Stimulated activated CD8-positive, alpha-beta memory T cell treated with anti-CD3 and anti-CD28 coated beads, Interleukin-15, amount 100 ng/mL, for 24 hours (primary cell): Measurements from ENCODE around the gene MAPKAPK3.

Experiments used
- DNase-seq: peaks from one replicate; pipeline ENCODE4 v3.0.0-alpha.2; 2020; ENCODE audit warnings: low read depth

Gene MAPKAPK3

DNA sequence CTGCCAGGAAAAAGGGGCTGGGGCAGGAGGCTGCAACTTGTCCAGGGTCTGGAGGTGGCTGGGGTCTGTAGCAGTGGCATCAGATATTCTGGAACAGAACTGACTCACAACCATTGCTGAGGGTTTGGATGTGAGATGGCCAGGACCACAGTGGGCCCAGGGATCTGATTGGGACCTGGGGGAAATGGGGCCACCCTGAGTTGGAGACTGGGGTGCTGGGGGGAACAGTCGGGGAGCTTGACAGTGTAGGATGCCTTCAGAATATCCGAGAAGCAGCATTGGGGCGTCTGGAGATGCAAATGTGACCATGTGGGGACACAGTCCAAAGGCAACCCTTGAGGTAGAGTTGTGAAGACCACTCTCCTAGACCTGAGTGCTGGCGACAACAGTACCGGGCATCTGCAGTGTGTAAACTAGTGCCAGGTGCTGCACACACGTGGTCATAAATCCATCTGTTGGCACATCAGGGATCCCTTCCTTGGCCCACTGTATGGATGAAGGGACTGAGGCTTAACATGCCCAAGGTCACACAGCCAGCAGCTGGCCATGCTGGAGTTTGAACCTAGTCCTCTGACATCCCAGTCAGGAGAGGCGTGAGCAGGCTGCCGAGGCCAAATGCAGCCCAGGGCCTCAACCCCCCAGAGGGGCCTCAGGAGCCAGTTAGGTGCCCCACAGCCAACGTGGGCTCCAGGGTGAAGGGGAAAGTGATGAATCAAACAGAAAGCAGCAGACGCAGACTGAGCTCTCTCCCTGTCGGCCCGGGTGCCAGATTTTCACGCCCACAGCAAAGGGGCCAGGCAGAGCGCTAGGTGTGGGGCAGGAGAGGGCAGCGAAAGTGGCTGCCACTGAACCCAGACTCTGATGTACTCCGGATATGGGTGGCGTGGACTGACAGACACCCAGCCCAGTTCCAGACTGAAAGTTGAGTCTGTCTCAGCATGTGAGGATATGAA, 28.9 kb upstream of the MAPKAPK3 start:
- DNase-seq, result no peak

DNA sequence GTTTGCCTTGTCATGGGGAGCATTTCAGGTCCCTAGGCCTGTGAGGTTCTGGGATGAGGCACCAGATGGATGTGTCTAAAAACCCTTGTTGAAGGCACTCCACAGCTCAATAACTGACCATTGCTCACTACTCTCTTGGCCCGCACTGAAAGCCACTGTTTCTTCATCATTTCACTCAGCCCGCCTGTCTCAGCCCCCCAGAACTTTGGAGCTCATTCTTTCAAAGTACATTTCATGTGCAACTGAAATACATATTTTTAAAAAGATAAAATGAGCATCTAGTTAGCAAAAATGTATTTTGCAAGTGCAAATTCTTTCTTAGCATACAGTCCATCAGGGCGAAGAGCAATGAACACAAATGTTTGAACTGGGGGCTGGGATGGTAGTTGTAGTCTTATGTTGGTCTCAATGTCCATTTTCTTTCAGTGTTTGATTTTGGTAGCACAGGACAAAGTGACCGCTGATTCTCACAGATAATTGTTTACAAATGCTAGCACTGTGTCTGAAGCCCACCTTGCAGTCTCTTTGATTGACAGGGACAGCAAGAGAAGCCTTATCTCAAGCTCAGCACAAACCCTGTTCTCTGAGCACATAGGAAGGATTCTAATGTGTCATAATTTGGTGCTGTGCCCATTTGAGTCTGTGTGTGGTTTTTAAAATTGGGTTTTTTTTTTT, 28.1 kb upstream of the MAPKAPK3 start:
- DNase-seq, result no peak

DNA sequence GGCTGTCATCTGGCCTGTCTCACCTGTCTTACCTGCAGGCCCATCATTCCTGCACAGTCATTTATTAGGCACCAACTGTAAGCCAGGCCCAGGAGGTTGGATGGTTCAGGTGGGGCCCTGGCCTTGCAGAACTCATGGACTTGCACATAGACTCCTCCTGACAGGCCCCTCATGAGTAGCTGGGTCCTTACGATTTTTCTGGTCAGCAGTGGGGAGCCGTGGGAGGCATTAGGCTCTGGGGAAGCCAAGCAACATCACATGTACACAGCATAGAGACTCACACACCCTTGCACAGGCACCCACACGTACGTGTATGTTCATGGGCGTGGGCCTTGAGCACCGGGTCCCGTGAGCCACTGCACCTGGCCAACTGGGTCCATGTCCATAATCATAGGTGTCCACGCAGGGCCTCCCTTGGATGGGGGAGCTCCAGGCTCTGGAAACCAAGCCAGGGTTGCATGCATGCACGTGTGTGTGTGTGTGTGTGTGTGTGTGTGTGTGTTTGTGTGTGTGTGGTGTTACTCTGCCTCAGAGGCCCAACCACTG, 25.7 kb upstream of the MAPKAPK3 start:
- no peak for DNase-seq

DNA sequence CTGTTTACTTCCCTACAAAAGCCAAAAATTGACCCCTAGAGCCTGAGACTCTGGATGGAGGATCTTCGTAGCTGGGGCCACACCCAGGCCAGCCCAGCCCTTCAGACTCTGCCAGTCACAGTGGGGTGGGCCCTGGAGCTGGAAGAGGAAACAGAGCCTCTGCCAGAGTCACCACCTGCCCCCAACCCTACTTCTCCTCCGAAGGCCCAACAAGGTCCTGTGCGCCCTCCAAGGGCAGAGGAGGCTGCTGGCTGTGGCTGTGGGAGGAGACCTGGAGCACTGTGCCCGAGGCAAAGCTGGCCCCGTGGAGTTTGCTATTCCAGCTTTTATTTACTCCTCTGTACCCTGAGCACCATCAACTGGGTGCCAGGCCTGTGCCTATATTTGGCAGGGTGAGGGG, 24.4 kb upstream of the MAPKAPK3 start:
- DNase-seq, result no peak

DNA sequence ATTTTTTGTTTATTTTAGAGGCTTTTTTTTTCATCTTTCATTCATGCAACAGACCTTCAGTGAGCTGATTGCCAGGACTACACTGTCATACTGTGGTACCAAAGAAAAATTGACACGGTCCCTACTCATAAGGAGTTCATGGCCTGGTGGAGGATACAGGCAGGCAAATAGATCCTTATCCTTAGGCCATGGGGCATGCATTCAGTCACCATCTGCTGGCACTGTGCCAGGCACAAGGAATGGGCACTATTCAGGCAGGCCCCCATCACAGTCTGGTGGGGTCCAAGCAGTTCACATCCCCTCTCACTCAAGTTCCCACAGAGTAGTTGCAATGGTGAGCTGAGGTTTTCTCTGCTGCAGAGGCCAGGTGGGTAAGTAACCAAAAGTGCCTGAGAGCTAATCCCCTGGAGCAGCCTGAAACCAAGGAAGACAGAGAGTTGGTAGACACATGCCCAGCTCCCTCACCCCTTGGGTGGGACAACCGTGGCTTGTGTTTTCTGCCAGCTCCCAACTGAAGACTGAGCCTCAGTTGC, 22.6 kb upstream of the MAPKAPK3 start:
- no peak for DNase-seq

DNA sequence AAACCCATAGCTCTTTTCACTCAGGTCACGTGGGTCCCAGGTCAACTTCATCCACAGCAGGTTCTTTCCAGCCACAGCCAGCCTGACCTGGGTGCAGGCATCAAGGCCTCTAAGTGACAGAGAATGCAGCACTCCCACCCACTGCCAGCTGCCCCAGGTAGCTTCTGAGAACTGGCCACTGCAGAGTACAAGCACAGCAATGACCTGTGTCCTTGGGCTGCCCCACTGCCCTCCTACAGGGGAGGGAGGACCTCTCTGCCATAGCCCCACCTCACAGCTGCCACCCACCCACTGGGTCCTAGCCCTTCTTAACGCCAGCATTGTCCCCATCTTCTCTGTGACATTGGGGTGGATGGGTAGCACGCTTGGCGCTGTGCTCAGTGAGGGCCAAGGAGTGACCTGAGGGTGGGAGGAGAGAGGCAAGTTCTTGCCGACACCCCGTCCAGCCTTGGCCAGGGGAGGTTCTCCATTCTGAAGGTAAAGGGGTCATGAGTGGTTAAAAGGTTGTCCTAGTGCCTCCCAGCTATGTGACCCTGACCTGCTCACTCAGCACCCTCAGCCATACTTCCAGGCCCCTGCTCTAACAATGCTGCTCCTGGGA, 17.7 kb upstream of the MAPKAPK3 start:
- DNase-seq, result no peak

DNA sequence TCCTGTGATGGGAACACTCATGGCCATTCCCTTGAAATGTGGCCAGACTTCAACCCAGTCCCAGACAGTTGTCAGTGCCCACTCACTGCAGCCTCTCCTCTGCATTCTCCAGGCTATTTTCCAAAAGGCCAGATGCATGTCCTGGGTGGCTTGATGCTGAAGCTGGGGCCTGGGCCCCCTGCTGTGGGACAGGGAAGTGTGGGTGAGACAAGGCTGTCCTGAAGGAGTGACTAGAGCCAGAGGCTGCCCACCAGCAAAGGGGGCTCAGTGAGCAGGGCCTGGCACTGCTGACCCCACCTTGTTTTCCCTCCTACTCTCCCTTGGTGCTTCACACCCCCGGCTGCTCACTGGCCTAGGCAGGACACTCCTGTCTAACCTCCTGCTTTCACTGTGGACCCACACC, 17.2 kb upstream of the MAPKAPK3 start:
- no peak for DNase-seq

DNA sequence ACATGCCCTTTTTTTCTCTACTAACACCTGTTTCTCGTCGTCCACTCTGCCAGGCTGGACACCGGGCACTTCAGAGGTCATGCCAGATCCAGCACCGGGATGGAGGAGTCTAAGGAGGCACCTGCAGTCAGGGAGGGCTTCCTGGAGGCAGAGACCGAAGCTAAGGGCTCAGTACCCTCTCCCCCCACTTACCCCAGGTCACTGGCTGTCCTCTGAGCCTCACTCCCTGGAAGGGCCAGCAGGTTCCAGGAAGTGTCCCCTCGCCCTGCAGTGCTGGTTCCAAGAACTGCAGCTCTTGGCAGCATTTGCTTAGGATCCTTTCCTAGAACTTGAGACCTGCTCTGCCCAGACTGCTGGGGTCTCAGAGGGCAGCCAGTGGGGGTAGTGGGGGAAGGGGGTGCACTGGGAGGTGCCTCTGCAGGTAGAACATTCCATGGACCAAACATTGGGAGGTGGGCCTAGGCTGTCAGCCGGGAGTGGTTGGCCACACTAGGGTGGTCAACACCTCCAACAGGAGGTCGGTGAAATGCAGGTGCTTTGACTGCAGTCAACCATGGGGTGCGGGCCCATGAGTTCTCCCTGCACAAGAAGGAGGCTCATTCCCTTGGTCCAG, 16.7 kb upstream of the MAPKAPK3 start:
- no peak for DNase-seq

DNA sequence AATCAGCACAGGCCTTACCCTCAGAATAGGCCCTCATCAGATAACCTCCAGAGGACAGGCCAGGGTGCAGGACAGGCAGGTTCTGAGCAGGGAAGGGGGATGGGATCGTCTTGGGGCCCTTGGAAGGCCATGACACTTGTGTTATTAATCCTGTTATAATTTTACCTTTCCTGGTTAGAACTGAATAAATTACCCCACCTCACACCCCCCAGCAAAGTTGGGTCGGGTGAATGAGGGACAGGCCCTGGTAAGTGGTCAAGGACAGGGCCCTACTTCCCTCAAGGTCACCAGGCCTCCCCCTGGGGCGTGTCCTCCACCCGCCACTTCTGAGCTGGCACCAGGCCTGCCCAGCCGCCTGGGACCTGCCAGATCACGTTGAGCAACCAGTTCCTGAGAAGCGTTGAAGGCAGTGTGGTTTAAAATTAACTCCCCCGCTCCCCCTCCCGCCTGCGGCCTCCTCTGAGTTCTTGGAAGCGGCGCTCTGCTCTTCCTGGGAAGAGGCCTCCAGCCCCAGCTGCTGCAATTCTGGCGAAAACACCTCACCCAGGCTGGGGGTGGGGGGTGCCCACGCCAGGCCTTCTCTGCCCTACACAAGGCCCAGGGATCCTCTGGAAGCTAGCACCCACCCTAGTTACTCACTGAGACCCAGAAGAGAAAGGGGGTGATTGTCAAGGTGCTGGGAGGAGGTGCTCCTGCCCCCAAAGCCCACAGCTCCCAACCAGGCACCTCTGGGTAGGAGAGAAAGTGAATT, 15.9 kb upstream of the MAPKAPK3 start:
- DNase-seq, result peak; percentile 74

DNA sequence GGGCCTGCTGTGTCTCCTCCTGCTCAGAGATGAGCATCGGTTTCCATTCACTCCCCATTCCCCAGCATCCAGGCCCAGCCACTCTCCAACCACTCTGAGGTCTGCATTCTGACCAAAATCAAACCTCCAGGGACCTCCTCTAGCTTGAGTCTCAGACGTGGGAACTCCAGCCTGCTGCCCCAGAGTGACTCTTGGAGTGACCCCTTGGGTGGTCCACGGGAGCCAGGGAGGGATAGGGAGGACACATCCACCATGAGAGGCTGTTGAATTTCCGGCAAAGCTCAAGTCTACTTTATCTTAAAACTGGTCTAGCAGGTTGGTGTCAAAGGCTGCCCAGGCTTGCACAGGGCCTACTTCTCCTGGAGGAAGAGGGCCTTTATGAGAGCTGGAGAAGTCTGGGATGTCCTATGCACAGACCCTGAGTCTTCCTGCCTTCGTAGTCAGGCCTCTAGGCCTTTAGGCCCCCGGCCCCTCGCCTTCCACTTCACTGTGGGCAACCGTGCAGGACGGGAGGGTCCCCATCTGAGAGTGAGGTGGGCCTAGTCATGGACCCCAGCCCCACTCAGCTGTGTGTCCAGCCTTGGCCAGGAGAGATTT, 14.3 kb upstream of the MAPKAPK3 start:
- DNase-seq, result no peak

DNA sequence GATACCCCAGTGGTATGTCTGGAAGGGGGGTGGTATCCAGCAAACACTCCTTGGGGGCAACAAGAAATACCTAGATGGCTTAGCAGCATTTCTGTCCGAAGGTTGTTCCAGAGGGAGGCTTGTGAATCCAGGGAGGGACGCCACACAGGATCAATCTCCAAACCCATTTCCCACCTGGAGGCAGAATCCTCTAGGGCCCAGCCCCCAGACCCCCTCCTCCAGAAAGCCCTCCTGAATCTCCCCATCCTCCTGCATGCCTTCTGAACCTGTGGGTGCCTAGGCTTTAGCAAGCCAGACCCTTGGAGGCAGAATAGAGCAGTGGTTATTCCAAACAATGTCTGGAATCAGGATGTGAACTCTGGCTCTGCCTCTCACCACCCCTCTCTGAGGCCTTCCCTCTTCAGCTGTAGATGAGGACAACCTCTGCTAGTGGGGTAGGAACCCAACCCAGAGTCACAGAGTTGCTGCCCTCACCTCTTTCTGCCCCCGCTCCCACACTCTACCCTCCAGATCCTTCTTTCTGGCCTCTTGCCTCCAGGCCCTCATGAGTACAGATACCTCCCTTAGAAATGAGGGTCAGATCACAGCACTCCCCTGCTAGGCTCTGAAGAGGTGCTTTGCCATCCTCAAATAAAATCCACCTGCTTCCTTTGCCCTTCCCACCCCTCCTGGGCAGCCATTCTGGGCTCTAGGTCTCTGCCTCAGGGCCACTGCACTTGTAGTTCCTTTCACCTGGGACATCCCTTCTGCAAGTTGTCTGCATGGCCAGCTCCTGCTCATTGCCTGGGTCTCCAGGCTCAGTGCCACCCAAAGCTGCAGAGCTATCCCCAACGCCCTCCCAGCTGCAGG, 13.5 kb upstream of the MAPKAPK3 start:
- no peak for DNase-seq

DNA sequence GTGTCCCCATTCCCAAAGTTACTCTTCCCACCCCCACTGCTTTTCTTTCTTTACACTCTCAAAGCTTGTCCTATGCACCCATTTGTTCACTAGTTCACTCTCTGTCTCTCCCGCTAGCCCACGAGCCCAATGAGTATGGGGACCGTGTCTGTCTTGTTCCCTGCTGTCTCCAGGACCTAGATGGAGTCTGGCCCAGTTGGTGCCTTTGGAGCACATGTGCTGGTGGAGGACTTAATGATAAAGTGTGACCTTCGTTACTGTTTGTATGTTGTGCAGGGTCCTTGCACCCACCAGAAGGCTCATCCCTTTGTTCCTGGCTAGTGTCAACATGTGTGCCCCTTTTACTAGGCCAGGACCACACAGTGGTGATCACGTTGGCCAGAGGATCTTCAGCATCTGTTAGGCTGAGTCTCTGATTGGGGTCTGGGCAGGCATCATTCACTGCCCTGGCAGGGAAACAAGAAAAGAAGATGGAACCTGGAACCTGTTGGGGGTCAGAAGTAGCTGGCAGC, 12.8 kb upstream of the MAPKAPK3 start:
- no peak for DNase-seq

DNA sequence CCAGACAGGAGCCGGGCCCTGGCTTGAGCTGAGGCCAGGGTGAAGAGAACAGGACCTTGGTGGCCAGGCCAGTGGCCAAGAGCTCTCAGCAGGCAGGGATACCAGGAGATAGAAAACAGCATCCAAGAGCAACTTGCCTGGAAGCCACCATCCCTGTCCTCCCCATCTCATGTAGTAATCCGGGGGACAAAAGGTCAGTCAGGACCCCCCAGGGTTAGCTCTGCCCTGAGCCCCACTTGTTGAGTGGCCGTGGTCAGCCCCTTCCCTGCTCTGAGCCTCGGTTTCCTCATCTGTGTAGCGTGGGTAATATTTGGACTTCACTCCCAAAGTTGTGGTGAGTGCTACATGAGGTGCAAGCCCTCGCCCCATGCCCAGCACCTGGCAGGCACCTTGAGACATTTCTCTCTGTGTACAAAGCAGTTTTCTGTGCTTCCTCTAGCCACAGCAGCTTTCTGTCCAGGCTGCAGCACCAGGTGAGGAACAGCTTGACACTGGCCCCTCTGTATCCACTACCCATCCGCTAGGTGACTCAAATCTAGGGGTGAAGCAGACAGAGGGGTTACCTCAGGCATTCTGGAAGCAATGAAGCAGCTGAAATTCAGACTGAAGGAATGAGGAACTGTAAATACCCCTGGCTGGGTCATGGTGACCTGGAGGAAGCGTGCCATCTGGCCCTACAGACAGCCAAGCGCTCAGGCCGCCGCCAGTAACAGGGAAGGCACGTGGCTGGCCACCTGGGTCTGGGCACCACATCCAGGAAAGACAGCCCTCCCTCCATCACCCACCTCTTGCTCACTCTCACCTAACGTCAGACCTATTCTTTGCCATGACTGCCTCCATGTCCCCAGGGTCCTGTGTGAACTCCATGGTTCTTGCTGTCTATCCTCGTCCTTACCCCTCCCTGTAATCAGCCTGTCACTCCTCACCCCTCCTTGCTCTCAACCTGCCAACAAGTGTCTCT, 12.0 kb upstream of the MAPKAPK3 start:
- DNase-seq, result no peak

DNA sequence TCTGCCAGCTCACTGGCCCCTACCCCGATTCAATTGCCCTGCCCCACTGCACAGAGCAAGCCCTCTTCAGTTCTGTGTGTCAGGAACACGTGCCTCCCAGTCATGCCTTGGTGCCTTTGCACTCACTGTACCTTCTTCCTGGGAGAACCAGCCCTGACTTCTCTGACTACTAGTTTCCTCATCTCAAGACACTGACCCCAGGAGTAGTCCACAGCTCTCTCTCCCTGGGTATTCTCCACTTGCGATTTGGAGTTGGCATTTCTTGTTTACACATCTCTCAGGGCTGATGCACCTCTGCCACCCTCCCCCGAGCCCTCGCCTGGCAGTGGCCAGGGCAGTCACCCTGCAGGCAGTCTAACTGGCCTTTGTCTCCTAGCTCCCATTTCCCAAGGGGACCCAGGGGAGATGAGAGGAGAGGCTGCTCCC, 11.0 kb upstream of the MAPKAPK3 start:
- DNase-seq, result no peak

DNA sequence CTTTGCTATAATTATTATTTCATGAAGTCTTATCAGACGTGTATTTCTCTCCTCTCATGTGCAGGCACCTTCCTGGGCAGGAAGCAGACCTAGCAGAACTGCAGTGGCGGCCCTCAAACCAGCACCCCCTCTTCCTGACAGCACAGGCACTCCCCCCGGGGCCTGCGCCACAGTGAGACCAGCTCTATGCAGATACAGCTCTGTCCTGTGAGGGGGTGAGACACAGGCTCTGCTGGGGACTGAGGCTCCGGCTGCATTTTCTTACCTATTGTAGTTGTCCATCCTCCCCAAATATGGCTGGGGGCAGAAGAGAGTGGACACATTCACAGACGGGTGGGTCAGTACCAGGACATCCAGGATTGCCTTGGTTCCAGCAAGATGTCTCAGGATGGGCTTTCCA, 10.4 kb upstream of the MAPKAPK3 start:
- no peak for DNase-seq

DNA sequence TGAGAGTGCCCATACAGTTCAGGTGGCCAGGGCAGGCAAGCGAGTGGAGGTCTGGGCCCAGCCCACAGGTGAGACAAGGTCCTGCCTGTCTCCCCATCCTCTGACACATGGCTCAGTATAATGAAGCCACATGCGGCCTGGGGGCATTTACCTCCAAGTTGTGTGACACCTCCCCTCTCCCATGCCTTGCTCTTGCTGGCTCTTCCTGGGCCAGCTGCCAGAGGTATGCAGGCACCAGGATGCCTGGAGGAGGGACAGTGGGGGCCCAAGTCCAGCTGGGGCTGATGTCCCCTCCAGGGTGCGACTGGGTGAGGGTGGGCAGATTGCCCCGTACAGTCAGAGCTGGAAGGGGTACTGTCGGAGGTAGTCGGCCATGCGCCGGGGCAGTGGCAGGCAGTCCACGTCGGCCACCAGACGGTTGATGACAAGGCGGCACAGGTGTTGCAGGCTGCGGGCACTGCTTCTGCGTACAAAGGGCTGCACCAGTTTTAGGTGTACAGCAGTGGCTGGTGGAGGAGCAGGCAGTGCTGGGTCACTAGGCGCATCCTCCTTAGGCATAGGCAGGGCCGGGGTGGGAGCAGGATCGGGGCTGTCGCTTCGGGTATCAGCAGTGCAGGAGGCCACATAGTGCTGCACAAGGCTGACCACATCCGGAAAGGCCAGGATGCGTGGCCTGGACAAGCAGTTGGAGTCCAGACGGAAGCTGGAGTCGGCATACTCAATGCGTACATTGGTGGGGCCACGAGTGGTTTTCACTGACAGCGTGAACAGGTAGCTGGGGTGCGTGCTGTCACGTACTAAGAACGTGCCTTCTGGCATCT, 9.5 kb upstream of the MAPKAPK3 start:
- no peak for DNase-seq

DNA sequence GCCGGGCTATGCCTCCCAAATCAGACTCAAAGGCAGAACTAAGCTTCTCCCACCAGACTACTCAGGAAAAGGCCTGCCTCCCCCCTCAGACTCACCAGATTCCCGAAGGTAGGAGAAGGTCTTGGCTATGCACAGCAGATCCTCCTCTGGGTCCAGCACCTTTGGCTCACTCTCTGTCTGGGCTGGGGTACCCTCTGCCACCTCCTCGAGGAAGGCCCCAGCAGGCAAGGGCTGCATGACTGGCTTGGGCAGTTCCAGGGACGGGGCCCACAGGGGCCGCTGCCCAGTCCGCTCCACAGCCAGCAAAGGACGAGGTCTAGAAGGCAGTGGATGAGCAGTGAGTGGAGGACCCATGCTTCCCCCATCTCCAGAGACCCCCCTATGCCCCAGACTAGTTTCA, 8.7 kb upstream of the MAPKAPK3 start:
- DNase-seq, result no peak
